ENCODE results near the gene EMX2. TPM values are rescaled to one million over a fixed set of nuclear protein-coding genes. Genes with fewer than 3 reads are reported as not detected.
A peak's percentile ranks its signal among the peaks of the same experiment; 100 is the strongest.

The EMX2 gene
- total RNA-seq, 2 donors from 2014 or later, result 0.47 to 0.67 TPM

- peak; percentile 16 for DNase-seq (ENCODE audit: low spot score)
- no peaks in the 10 kb centered on the region for H3K9me3 ChIP-seq
- no peak overlapping the region for H3K4me3 ChIP-seq
- H3K27ac ChIP-seq, result no peak overlapping the region
- no peaks in the 10 kb centered on the region for H3K4me1 ChIP-seq
- H3K27me3 ChIP-seq, result no peaks in the 10 kb centered on the region
- H3K36me3 ChIP-seq, result no peaks in the 10 kb centered on the region
- no peak for TF ChIP-seq CTCF (IDR thresholded peaks at IDR 0.05)
Observed at GRCh38 chr10:117519286-117519685, 23.3 kb upstream of the EMX2 start.

- no peaks in the 10 kb centered on the region for H3K4me1 ChIP-seq
- no peaks in the 10 kb centered on the region for H3K9me3 ChIP-seq
- no peaks in the 10 kb centered on the region for H3K27me3 ChIP-seq
- DNase-seq (ENCODE audit: low spot score), result no peak
- no peak for TF ChIP-seq CTCF (IDR thresholded peaks at IDR 0.05)
- no peaks in the 10 kb centered on the region for H3K36me3 ChIP-seq
- H3K27ac ChIP-seq, result no peak overlapping the region
- H3K4me3 ChIP-seq, result no peak overlapping the region
Observed at GRCh38 chr10:117519879-117520278, 22.7 kb upstream of the EMX2 start.

GRCh38 chr10:117530791-117531190 lies 11.8 kb upstream of the EMX2 start:
- peaks cover 13 to 37% of the 10 kb centered on the region in 2 donors for H3K27me3 ChIP-seq
- H3K4me3 ChIP-seq, result no peak overlapping the region
- no peak for DNase-seq (ENCODE audit: low spot score)
- no peaks in the 10 kb centered on the region for H3K36me3 ChIP-seq
- no peaks in the 10 kb centered on the region for H3K9me3 ChIP-seq
- H3K4me1 ChIP-seq, result peaks cover 0 to 21% of the 10 kb centered on the region in 2 donors
- H3K27ac ChIP-seq, result no peak overlapping the region
- no peak for TF ChIP-seq CTCF (IDR thresholded peaks at IDR 0.05)

GRCh38 chr10:117531371-117532002 lies 11.1 kb upstream of the EMX2 start:
- TF ChIP-seq CTCF (IDR thresholded peaks at IDR 0.05), result no peak
- Histone ChIP-seq H3K27ac (no peak overlapping the region), H3K4me1 (peaks cover 0 to 25% of the 10 kb centered on the region in 2 donors), H3K4me3 (no peak overlapping the region), H3K36me3 (no peaks in the 10 kb centered on the region), H3K9me3 (no peaks in the 10 kb centered on the region), H3K27me3 (peaks cover 20 to 39% of the 10 kb centered on the region in 2 donors)
- no peak for DNase-seq (ENCODE audit: low spot score)

GRCh38 chr10:117532003-117532385 lies 10.6 kb upstream of the EMX2 start:
- peaks cover 23 to 42% of the 10 kb centered on the region in 2 donors for H3K27me3 ChIP-seq
- no peak for TF ChIP-seq CTCF (IDR thresholded peaks at IDR 0.05)

More at GRCh38 chr10:117532003-117532385, 10.6 kb upstream of the EMX2 start:
- Histone ChIP-seq H3K4me1 (peaks cover 0 to 29% of the 10 kb centered on the region in 2 donors), H3K27ac (no peak overlapping the region), H3K36me3 (no peaks in the 10 kb centered on the region), H3K9me3 (no peaks in the 10 kb centered on the region), H3K4me3 (no peak overlapping the region)
- DNase-seq (ENCODE audit: low spot score), result no peak

Measured in right atrium auricular region (tissue), 2 donors.